H9 (cell line): ENCODE measurements around the gene RIC1. TPM values are rescaled to one million over a fixed set of nuclear protein-coding genes. Genes with fewer than 3 reads are reported as not detected.

ENCODE experiments used
- DNase-seq: peaks from one replicate; pipeline ENCODE4 v3.0.0-alpha.2; 2017
- H2AFZ ChIP-seq: one replicate; pipeline ENCODE4 v1.6.1; 2013; ENCODE audit warnings: mild to moderate bottlenecking, low read length, control low read depth, moderate library complexity
- H2AK5ac ChIP-seq: 2 replicates; pipeline ENCODE4 v1.6.1; 2013; ENCODE audit warnings: low read length, control low read depth, mixed read lengths; ENCODE audit not compliant: insufficient read length
- H2BK120ac ChIP-seq: one replicate; pipeline ENCODE4 v1.6.1; 2013; ENCODE audit warnings: low read depth, mild to moderate bottlenecking, low read length, control low read depth, inconsistent platforms; ENCODE audit not compliant: poor library complexity, severe bottlenecking
- H2BK12ac ChIP-seq: 2 replicates; pipeline ENCODE4 v1.6.1; 2013; ENCODE audit warnings: low read length, control low read depth, mixed read lengths, low read depth; ENCODE audit not compliant: insufficient read length
- H2BK15ac ChIP-seq: 2 replicates; pipeline ENCODE4 v1.6.1; 2013; ENCODE audit warnings: low read depth, low read length, control low read depth
- H2BK20ac ChIP-seq: one replicate; pipeline ENCODE4 v1.6.1; 2013; ENCODE audit warnings: low read depth, mild to moderate bottlenecking, low read length, control low read depth, inconsistent platforms; ENCODE audit not compliant: poor library complexity, severe bottlenecking
- H2BK5ac ChIP-seq: 2 replicates; pipeline ENCODE4 v1.6.1; 2013; ENCODE audit warnings: low read length, control low read depth, mixed read lengths; ENCODE audit not compliant: insufficient read length
- H3K14ac ChIP-seq: 2 replicates; pipeline ENCODE4 v1.6.1; 2013; ENCODE audit warnings: low read length, control low read depth; ENCODE audit not compliant: insufficient read depth
- H3K18ac ChIP-seq: 2 replicates; pipeline ENCODE4 v1.6.1; 2013; ENCODE audit warnings: low read depth, mild to moderate bottlenecking, mixed read lengths, low read length, control low read depth; ENCODE audit not compliant: insufficient read length
- H3K23ac ChIP-seq: 2 replicates; pipeline ENCODE4 v1.6.1; 2013; ENCODE audit warnings: low read length, control low read depth, mixed read lengths, low read depth; ENCODE audit not compliant: insufficient read length
- H3K23me2 ChIP-seq: 2 replicates; pipeline ENCODE4 v1.6.1; 2013; ENCODE audit warnings: low read depth, mild to moderate bottlenecking, mixed read lengths, low read length, control low read depth; ENCODE audit not compliant: insufficient read length, poor library complexity, severe bottlenecking
- H3K27ac ChIP-seq: 2 replicates; pipeline ENCODE4 v1.5.1; 2013; ENCODE audit warnings: low read length, control low read depth, mixed read lengths, low read depth; ENCODE audit not compliant: insufficient read length
- H3K27me3 ChIP-seq: 2 replicates; pipeline ENCODE4 v1.6.1; 2013; ENCODE audit warnings: low read length, control low read depth, inconsistent platforms; ENCODE audit not compliant: insufficient read depth
- H3K4ac ChIP-seq: 2 replicates; pipeline ENCODE4 v1.6.1; 2013; ENCODE audit warnings: low read depth, mild to moderate bottlenecking, control low read depth, inconsistent platforms, low read length, moderate library complexity
- H3K4me1 ChIP-seq: 2 replicates; pipeline ENCODE4 v1.6.1; 2013; ENCODE audit warnings: low read length, control low read depth, inconsistent platforms; ENCODE audit not compliant: insufficient read depth
- H3K4me2 ChIP-seq: 2 replicates; pipeline ENCODE4 v1.6.1; 2013; ENCODE audit warnings: low read length, control low read depth, mixed read lengths; ENCODE audit not compliant: insufficient read length, insufficient read depth
- H3K56ac ChIP-seq: 2 replicates; pipeline ENCODE4 v1.6.1; 2013; ENCODE audit warnings: low read depth, mild to moderate bottlenecking, mixed read lengths, low read length, control low read depth; ENCODE audit not compliant: insufficient read length
- H3K79me1 ChIP-seq: 2 replicates; pipeline ENCODE4 v1.6.1; 2013; ENCODE audit warnings: low read depth, mild to moderate bottlenecking, moderate library complexity, low read length, control low read depth, inconsistent platforms; ENCODE audit not compliant: insufficient read depth, poor library complexity, severe bottlenecking
- H3K79me2 ChIP-seq: 2 replicates; pipeline ENCODE4 v1.6.1; 2013; ENCODE audit warnings: low read length, control low read depth, inconsistent platforms; ENCODE audit not compliant: insufficient read depth
- H3K9ac ChIP-seq: 2 replicates; pipeline ENCODE4 v1.6.1; 2013; ENCODE audit warnings: low read length, control low read depth, mixed read lengths; ENCODE audit not compliant: insufficient read length; ENCODE audit errors: extremely low read depth
- H3K9me3 ChIP-seq: one replicate; pipeline ENCODE4 v1.6.1; 2013; ENCODE audit warnings: low read depth, low read length, inconsistent platforms; ENCODE audit not compliant: control insufficient read depth
- H3T11ph ChIP-seq: one replicate; pipeline ENCODE4 v1.6.1; 2013; ENCODE audit warnings: mild to moderate bottlenecking, low read length, control low read depth, inconsistent platforms
- H4K20me1 ChIP-seq: one replicate; pipeline ENCODE4 v1.6.1; 2013; ENCODE audit not compliant: control insufficient read depth, insufficient read length, insufficient read depth
- H4K5ac ChIP-seq: 2 replicates; pipeline ENCODE4 v1.6.1; 2013; ENCODE audit warnings: low read depth, mild to moderate bottlenecking, mixed read lengths, low read length, control low read depth; ENCODE audit not compliant: insufficient read length
- H4K8ac ChIP-seq: replicated peaks from 2 replicates; pipeline ENCODE4 v1.6.1; 2013; ENCODE audit warnings: low read length, control low read depth, mixed read lengths, low read depth; ENCODE audit not compliant: insufficient read length
- H4K91ac ChIP-seq: 2 replicates; pipeline ENCODE4 v1.6.1; 2013; ENCODE audit warnings: low read depth, mild to moderate bottlenecking, moderate library complexity, mixed read lengths, low read length, control low read depth; ENCODE audit not compliant: insufficient read length
- H3K27ac Mint-ChIP-seq, 3 experiments: 2 replicates in 2 of 3; 3 replicates in 1 of 3; pipeline ENCODE4 v1.8.0; 2020 to 2021; ENCODE audit warnings: mixed read lengths in 3 of 3, mild to moderate bottlenecking in 1 of 3, moderate library complexity in 1 of 3
- H3K27me3 Mint-ChIP-seq: 2 replicates; pipeline ENCODE4 v1.8.0; 2021; ENCODE audit warnings: low read depth, mild to moderate bottlenecking, moderate library complexity, mixed read lengths
- H3K36me3 Mint-ChIP-seq, 3 experiments: 2 replicates in 2 of 3; 3 replicates in 1 of 3; pipeline ENCODE4 v1.8.0; 2020 to 2021; ENCODE audit warnings: low read depth in 3 of 3, mixed read lengths in 3 of 3; ENCODE audit not compliant: insufficient read depth in 1 of 3
- H3K4me1 Mint-ChIP-seq, 2 experiments: 2 replicates each; pipeline ENCODE4 v1.8.0; 2020; ENCODE audit warnings: mixed read lengths in 2 of 2
- H3K4me3 Mint-ChIP-seq, 2 experiments: 2 replicates in 1 of 2; 3 replicates in 1 of 2; pipeline ENCODE4 v1.8.0; 2020 to 2021; ENCODE audit warnings: mild to moderate bottlenecking in 2 of 2, mixed read lengths in 2 of 2, moderate library complexity in 1 of 2
- H3K9me3 Mint-ChIP-seq, 2 experiments: 2 replicates in 1 of 2; 3 replicates in 1 of 2; pipeline ENCODE4 v1.8.0; 2020; ENCODE audit warnings: mild to moderate bottlenecking in 2 of 2, mixed read lengths in 2 of 2, moderate library complexity in 1 of 2
- CTCF ChIP-seq: fragments of 200-600 bp; sonication (generic); conservative IDR thresholded peaks from 3 replicates; pipeline ENCODE4 v1.8.0; 2021; ENCODE audit warnings: antibody characterized with exemption, mild to moderate bottlenecking
- WGBS: extraction: QIAGEN DNeasy Blood & Tissue Kit; methylation state at CpG from one replicate; pipeline ENCODE4 v1.1.7; 2013; ENCODE audit warnings: missing lambda C conversion rate, low lambda C conversion rate, mixed read lengths; ENCODE audit not compliant: insufficient read length; ENCODE audit errors: extremely low coverage; 5-methylcytosine and 5-hydroxymethylcytosine counted together
- total RNA-seq: library from RNA; stranded (reverse); gene quantifications from 2 replicates; pipeline ENCODE4 v1.2.1, GENCODE V29; 2021

Gene RIC1
- total RNA-seq, 1 experiment from 2014 or later: 13.7 TPM

GRCh38 chr9:5592231-5592630 is 36.7 kb upstream of the RIC1 start:
- Histone ChIP-seq H4K8ac (no peak overlapping the region), H3K9ac (no peak overlapping the region), H3K27me3 (no peaks in the 10 kb centered on the region), H3K18ac (no peak overlapping the region), H3K4me1 (no peaks in the 10 kb centered on the region), H3K79me2 (no peaks in the 10 kb centered on the region), H2AFZ (no peak overlapping the region), H3K79me1 (no peaks in the 10 kb centered on the region), H2BK20ac (no peak overlapping the region), H4K91ac (no peak overlapping the region), H2BK5ac (no peak overlapping the region), H4K5ac (no peak overlapping the region), H3K23me2 (no peaks in the 10 kb centered on the region), H2BK120ac (no peak overlapping the region), H3K27ac (no peak overlapping the region), H3K23ac (no peak overlapping the region), H3K14ac (no peak overlapping the region), H3K56ac (no peak overlapping the region), H2BK12ac (no peak overlapping the region), H2AK5ac (no peak overlapping the region), H2BK15ac (no peak overlapping the region), H3K4me2 (no peak overlapping the region), H3K4ac (no peak overlapping the region), H3K9me3 (no peaks in the 10 kb centered on the region), H3T11ph (no peak overlapping the region), H4K20me1 (no peaks in the 10 kb centered on the region)
- TF ChIP-seq CTCF: no peak
- Mint-ChIP-seq H3K9me3 (no peaks in the 10 kb centered on the region), H3K27ac (no peak overlapping the region), H3K27me3 (no peaks in the 10 kb centered on the region; the same call in 1 of the 2 replicates), H3K36me3 (no peaks in the 10 kb centered on the region), H3K4me3 (no peak overlapping the region), H3K4me1 (peaks cover 6 to 7% of the 10 kb centered on the region in 2 experiments; a peak in 3 of 4 replicates)
- no CpG with 5 or more reads among the region's 3 CpGs for WGBS
- DNase-seq: no peak
